Right hindlimb (tissue), 1 donor: ENCODE results near the gene HOXC10.
A peak's percentile ranks its signal among the peaks of the same experiment; 100 is the strongest.

Experiments used
- DNase-seq: peaks from one replicate; pipeline ENCODE4 v3.0.0-alpha.2; 2018

Gene HOXC10

DNA sequence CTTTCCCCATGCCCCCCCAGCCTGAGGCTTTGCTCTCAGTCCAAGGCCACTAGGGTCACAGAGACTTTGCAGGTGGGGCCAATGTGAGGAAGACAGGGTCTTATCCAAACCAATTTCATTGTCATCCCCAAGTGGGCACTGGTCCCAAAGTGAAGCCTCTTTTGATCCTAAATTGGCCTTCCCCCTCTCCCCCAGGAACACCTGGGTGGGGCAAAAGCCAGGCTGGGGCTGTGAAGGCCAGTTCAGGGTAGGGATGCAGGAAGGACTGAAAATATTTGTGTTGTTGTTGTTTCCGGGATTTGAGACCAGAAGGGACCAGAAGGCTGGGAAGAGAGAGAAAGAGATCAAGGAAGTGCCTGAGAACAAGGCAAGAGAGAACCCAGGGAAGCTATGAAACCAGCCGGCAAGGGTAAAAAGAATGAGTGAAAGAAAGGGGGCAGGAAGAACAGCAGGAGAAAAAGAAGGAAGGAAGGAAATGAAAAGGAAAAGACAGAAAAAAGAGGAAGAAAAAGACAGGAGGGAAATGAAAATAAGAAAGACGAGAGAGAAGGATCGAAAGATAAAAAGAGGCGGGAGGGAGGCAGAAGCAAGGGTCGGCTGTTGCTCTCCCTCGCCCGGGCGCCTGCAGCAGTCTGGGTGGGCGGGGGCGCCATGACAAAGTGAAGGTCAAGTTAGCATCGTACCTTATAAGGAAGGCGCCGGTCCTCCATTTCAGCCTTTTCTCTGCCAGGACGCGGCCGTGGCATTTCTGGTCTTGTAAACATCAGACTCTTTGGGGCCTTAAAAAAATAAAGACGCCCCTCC, 19.5 kb upstream of the HOXC10 start:
- DNase-seq: peak; percentile 86

DNA sequence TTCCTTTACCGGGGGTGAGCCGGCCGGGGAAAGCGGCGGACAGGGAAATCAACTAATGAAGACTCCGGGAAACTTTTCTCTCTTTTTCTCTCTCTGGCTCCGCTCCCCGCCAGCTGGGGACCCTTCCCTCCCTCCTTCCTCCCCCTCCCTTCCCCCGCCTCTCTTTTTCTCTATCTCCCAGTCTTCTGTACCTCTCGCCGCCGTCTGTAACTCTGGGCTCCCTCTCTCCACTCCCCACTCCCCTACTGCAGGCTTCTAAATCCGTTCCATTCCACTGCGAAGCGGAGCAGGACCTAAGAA, 18.9 kb upstream of the HOXC10 start:
- no peak for DNase-seq

DNA sequence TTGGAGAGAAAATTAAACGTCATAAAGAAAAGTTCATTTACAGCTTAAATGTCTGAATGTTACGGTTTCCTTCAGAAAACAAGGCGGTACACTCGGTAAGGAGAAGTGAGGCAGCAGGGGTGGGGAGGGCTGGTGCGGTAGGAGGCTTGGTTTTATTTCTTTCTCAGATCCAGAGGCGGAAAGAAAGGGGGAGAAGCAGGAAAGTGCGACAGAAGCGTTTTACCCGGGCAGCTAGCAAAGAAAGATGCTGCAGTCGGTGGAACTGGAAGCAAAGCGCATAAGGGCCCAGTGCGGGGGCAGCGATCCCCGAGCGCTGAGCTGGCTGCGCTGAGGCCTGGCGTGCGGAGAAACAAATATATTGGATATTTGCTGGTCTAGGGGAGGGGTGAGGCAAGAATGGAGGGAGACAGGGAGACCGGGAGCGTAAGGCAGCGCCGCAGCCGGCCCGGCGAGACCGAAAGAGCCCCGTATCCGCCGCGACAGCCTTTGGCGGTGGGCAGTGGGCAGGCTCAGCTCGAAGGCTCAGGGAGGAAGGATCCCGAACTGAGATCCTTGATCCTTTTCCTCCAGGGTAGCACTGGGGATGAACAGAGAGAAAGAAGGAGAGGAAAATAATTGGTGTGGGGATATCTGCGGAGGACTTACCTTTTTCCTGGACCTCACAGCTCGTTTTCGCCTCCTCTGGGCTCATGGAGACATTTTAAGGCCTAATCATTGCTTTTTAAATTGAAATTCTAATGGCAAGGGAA, 18.4 kb upstream of the HOXC10 start:
- peak; percentile 54 for DNase-seq

DNA sequence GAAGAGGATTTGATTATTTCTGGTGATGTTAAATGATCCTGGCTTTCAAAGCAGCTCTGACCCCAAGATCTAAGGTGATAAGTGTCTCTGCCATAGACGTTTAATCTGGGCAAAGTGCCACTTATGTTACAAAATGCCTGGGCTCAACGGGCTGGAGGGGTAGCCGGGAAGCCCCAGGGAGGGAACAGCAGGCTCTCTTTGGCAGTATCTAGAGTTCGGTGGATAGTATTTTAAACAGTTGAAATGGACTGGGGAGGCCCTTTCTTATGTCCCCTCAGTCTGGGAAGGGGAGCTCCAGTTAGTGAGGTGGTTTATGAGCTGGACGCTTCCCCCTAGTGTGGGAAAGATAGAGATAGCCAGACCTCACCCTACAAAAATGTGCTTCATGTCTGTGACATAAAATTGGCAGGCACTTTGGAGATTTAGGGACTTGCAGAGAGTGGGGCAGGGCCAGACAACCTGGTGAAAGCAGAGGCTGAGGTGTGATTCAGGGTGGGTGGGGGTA, 17.5 kb upstream of the HOXC10 start:
- DNase-seq: no peak

DNA sequence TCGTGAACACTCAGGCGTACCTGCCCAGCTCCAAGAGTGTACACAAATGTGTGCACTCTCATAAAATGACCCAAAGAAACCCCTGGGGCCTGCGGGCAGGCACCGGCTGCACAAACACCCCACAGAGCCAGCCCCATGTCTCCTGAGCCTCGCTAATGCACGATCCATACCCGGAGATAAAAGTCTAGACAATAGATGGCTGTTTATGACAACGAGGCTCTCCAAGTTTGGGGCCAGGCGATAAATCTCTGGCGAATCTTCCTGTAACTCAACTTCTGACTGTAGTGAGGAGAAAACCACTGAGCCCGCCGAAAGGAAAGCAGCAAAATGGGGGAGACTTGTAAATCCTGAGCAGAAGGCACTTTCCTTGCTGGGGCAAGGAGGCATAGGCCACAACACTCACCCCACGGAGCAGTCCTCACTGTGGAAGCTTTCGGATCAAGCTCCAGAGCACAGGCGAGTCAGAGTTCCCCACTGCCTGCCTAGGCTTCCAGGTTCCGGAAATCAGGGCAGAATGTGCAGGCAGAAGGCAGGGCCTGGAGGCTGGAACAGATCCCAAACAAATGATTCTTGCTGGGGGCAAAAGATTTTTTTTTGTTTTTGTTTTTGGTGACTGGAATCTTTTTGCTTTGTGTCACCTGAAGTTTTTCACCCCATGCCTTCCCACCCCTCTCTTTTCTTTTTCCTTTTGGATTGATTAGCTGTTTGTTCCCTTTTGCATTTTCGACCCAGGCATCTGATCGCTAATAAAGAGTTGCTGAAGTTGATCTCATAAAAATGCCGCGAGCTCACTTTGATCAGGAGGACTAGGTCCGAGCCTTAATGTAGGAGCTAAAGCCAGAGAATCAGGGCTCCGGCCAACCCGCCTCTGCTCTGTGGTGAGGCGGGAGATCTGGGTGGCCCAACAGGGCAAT, 16.5 kb upstream of the HOXC10 start:
- no peak for DNase-seq

DNA sequence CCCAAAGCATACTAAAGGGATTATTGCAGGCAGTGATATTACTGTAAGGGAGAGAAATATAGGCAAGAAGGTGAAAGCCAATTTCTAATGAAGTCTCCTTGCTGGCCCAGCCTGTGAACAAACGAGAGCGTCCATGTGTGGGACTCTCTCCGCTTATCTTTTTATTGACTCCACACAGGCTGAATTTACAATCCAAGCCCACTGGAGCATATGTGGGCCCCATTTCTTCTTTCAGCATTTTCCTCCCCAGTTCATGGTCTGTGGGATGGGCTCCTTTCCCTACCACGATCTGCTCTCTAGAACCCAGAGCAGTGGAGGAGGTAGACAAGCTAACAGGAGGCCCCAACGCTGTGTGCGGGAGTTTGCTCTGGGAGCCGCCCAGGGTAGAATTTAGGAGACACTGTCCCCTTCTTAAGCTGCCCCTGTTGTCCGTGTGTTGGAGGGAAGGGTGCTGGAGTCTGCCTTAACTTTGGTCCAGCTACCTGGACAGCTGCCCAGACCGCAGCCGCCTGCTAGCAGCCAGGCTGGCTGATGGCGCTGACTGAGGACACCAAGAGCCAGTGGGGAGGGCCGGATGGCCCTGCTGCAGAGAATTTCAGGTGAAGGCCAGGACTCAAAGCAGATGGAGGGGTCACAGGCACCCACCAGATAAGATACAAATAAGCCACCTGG, 15.2 kb upstream of the HOXC10 start:
- DNase-seq: peak; percentile 42

DNA sequence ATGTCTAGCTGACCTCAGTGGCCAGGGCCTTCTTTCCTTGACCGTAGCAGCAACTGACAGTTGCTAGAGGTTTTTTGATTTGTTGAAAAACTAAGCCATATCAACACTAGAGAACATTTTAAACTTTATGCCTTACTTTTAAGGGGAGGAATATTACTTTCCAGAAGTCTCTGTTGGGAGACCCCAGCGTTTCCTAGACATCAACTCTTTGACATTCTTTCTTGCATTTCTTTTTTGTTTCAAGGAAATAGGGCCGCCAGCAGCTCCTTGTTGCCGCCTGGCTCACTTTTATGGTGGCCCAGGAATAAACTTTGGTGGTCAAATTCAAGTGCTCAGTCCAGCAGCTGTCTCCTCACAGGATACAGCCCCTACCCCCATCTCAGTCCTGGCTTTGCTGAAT, 14.5 kb upstream of the HOXC10 start:
- no peak for DNase-seq

DNA sequence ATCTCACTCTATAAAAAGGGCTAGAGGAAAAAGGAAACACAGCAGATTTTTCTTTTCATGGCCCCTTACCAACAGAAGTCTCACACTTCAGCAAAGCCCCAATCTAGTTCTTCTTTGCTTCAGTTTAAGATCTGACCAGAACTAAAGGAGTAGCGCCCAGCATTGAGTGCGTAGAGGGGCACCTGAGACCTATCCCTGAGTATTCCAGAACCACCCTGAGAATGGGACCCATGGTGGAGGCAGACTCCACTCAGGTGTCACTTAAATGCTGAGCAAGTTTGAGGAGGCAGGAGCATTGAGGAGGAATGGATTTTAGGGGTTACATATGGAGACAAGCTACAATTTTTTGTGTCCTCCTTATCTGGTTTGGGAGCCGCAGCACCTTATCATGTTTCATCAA, 13.8 kb upstream of the HOXC10 start:
- DNase-seq: no peak

DNA sequence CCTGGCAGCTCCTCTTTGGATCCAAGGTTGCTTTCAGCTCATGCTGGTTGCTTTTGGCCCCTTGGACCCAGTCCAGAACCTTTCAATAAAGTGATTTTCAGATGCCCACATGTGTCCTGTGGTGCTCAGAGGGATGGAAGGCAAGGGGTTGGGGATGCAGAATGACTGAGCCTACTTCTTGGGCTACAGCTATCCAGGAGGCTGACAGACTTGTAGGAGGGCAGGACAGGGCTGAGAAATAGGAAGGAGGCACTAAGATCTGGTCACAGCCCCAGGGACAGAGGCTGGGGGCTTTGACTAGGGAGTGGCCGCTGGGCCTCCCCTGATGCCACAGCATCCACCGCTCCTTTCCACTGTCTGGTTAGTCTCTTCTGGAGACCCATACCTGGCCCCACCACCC, 13.3 kb upstream of the HOXC10 start:
- DNase-seq: no peak

DNA sequence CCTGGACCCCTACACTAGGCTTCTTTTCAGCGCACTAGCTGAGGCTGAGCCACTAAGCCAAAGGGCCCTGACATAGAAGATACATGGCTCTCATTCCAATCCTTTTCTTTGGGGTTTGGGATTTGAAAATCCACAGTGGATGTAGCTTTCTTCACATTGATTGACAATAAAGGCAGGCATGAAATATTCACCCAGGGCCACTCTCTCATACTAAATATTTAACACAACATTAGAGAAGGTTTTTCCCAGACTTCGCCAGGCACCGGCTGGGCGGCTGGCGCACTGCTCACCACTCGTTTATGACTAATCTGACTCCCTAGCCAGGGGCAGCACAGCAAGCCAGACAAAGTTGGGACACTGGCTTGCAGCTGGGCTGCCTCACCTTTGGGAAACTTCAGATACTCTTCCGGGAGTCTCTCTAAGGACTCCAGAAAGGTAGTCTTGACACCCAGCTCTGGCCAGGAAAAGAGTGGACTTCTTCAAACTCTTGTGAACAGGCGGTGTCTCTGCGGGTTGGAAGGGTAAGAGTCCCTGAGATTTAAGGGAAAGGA, 12.7 kb upstream of the HOXC10 start:
- peak; percentile 41 for DNase-seq

DNA sequence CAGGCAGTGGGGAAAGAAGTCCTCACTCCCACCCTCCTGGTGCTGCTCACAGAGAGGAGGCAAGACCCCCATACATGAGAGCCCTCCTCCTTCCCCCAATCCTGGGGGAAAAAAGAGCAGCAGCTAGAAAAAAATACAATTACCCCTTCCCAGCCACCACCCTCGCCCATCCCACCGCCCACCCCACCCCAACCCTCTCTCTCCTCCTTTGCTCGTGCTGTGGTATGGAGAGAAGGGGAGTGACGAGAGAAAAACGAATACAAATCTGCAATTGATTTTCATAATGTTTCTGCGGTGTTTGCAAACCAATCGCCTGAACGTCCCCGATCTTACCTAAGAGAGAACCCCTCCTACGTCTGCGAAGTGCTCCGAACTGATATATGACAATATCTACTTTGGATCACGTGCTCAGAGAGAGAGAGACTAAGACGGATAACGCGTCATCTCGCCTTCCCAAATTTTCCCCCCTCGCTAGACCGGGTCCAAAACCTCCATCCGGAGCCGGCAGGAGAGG, 12.2 kb upstream of the HOXC10 start, which contains the start of gene HOXC11:
Gene HOXC11, plus strand, starts transcription at position 405 of the 514 bp plus-strand sequence. CDS start 116 bp downstream, outside the sequence.
- DNase-seq: no peak

DNA sequence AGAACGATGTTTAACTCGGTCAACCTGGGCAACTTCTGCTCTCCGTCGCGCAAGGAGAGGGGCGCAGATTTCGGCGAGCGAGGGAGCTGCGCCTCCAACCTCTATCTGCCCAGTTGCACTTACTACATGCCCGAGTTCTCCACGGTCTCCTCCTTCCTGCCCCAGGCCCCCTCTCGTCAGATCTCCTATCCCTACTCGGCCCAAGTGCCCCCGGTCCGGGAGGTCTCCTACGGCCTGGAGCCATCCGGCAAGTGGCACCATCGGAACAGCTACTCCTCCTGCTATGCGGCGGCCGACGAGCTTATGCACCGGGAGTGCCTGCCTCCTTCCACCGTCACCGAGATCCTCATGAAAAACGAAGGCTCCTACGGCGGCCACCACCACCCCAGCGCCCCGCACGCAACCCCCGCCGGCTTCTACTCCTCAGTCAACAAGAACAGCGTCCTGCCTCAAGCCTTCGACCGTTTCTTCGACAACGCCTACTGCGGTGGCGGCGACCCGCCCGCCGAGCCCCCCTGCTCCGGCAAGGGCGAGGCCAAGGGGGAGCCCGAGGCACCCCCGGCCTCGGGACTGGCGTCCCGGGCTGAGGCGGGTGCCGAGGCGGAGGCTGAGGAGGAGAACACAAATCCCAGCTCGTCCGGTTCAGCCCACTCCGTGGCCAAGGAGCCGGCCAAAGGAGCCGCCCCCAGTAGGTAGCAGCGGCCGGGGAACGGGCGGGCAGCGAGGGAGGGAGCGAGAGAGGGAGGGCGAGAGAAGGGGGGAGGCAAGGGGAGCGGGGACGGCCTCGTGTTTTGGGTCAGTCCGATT, 11.5 kb upstream of the HOXC10 start:
- peak; percentile 81 for DNase-seq

DNA sequence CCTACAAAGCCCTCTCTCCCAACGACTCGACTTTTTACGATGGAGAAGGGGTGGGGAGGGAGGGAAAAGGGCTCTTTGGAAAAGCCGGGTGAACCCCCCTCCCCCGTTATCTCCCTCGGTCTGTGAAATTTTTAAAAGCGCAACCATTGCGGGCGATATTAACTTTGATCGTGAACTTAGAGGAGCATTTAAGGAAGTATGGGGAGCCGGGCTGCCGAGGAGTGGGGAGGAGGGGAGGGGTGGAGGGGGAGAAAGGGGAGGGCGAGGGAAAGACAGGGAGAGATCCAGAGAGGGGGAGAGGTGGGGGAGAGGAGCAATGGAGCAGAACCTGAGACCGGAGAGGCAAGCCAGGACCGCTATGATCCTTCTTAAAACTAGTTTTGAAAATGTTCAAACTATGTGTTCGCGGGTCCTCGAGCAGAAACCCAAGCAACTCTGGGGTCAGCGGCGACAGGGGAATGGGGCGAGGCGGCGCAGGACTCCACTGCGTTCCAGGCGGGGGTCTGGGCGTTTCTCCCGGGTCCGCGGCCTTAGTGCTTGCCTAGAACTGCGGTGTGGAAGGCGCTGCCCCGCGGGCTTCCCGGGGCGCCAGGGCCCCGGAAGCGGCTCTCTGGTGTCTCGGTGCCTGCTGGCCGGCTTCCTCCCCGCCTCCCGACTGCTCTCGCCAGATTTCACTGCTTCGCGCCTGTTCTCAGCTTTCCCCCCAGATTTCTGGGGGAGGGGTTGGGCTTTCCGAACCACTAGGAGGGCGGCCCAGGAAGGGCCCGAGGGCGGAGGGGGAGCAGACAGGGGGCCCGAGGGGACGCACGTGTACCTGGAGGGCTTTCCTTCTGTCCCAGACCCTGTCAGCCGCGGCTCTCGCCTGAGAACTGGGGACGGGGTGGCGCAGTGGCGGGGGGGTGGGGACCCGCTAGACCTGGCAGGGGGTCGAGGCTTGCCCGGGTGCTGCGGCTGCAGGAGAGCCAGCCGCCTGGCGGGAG, 10.6 kb upstream of the HOXC10 start, which contains the start of gene HOTAIR:
Gene HOTAIR, minus strand, starts transcription at position 871 of the 980 bp plus-strand sequence.
- DNase-seq: peak; percentile 85

DNA sequence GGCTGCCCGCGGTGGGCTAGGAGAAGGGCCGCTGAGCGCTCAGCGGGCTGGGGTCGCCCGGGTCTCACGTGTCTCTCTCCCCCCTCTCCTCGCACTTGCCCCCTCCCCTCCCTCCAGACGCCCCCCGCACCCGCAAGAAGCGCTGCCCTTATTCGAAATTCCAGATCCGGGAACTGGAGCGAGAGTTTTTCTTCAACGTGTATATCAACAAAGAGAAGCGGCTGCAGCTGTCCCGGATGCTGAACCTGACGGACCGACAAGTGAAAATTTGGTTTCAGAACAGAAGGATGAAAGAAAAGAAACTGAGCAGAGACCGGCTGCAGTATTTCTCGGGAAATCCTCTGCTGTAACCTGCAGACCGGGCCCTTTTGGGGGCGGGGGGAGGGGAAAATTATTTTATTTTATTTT, 9.9 kb upstream of the HOXC10 start:
- peak; percentile 50 for DNase-seq

DNA sequence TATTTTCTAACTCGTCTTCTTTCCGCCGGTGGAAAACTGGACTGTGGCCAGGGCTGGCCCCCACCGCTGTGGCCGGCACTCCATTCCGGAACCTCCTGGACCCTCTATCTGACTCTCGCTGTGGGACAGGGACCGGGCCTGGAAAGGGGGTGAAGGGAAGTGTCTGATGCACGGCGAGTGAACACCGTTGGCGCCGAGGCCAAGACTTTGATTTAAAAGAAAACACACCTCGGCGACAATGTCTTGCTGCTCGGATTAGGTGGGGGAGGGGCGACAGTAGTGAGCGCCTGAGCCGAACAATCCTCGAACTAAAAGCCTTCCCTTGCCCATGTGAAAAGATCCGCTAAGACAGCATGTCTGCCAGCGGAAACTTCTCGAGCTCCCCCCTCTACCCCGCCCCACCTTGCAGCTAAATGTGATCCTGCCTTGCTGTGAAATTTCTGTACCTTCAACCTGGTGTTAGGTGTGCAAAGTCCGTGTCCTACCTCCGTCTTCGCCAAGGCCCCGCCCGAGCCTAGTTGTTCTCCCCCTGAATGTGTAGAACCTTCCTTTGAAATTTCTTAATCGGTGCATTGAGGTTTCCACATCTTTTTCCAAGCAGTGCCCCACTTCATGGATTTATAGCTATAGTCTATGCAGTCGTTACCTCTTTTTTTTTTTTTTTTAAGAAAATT, 9.3 kb upstream of the HOXC10 start:
- DNase-seq: no peak

DNA sequence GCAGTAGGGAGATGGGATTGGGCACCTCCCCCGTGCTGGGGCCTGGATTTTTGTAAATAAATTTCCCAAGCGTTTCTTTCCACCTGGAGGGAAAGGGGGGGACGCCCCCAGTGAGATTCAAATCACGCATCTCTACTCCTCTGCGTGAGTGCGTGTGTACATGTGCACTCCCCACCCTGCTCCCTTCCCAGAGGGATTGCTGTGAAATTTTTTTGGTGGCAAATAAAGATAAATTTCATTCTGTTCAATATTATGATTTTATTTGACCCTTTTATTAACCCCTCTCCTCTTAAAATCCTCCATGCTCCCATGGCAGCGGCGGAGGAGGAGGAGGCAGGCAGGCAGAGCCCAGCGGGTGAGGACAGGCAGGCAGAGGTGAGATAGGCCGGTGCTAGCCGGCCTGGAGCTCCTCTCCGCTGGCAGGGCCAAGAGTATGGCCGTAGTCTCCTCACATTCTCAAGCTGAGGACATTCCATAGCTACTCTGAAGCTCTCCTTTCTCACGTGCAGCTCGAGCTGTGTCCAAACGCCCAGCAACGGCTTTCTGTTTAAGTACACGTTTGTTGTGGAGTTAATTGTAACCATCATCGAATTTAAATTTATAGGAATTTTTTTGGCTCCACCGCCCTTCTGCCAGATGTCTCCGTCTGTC, 8.6 kb upstream of the HOXC10 start:
- DNase-seq: peak; percentile 87

DNA sequence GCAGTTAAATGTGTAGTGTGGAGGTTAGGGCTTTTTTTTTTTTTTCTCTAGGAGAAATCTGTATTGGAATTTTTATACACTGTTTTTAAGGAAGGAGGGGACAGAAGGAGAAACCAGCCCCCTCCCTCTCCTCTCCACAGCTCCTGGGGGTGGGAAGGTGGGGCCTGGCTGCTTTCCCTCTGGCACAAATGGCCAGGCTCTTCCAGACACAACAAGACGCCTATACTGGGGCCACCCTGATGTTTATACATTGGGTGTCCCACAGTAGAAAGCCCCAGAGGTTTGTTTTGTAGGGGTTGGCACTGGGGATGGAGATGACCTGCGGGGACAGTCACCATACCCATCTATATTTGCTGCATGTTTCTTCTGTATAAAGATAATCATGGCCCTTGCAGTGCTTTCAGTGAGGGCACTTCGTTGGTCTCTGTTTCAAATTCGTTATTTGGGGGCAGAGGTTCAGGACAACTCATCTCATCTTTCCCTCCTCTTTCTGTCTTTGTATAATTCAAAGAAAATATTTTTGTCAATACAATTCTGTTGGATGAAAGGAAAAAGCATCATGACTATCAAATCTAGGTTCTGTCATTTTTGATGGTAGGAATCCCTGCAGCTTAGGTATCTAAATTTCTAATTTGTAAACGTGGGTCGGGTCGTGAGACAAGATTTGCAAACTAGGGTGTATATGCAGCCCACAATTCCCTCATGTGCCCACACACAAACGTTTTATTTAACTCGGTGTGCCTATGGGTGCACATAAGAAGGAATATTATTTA, 7.9 kb upstream of the HOXC10 start:
- no peak for DNase-seq
